HK-2 (cell line): ENCODE data around the gene FAM107B.
"Not testable (repeated sequence)": the region's sequence is repeated elsewhere in the genome, so short reads cannot be mapped to it uniquely, and the experiment has no call there.

Experiments
- DNase-seq: peaks from one replicate; pipeline ENCODE4 v3.0.0-alpha.2; 2018; ENCODE audit not compliant: unreplicated experiment

The FAM107B gene

GRCh38 chr10:14695847-14696480 is 78.7 kb downstream of the FAM107B start:
- DNase-seq = no peak

DNA sequence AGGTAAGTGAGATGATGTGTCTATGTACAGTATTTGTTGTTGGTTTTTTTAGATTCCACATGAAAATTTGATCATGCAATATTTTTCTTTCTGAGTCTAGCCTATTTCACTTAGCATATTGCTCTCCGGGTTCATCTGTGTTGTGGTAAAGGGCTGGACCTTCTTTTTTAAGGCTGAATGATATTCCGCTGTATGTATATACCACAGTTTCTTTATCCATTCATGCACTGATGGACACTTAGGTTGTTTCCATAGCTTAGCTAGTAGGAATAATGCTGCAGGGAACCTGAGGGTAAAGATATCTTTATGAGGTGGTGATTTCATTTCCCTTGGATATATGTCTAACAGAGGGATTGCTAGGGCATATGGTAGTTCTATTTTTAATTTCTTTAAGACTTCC is 80.8 kb downstream of the FAM107B start:
- no peak for DNase-seq

- DNase-seq = no peak
Measured at GRCh38 chr10:14692344-14693076, 82.2 kb downstream of the FAM107B start.

GRCh38 chr10:14691359-14691758 is 83.3 kb downstream of the FAM107B start:
- DNase-seq = no peak

DNA sequence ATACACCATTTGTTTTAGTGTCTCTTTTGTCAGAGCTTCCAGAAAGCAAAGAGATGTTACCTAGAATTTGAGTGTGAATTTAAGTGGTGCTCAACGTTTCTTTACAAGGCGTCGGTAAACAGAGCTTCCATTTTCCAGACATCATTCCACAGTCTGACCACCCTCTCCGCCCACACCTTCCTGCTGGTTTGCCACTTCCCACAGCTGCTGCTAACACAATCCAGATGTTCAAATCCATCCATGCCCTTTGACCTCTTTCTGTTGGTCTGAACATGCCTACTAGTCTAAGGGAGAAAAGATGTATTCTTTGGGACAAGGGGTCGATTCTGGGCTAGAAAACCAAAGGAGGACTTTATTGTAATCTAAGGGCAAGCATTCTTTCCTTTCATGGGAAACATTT is 86.1 kb downstream of the FAM107B start:
- no peak for DNase-seq

- DNase-seq = not testable (repeated sequence)
Measured at GRCh38 chr10:14688189-14688588, 86.5 kb downstream of the FAM107B start.

- no peak for DNase-seq
Measured at GRCh38 chr10:14687340-14687739, 87.4 kb downstream of the FAM107B start.

DNA sequence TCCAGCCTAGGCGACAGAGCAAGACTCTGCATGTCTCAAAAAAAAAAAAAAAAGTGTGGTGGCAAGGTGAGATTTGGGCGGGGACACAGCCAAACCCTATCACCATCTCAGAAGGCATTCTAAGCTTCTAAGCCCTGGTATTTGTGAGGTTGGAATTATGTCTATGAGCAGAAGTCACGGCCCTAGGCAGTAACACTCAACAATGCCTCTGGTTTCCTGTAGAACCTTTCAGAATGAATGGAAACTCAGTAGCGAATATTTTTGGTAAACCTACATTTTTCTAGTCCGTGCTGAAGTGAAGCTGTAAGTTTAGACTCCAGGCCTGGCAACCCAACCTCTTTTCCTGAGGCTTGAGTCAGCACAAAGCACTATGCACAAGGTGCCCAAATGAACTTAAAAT is 88.3 kb downstream of the FAM107B start:
- DNase-seq = no peak

- DNase-seq = no peak
Measured at GRCh38 chr10:14684354-14684753, 90.3 kb downstream of the FAM107B start.

DNA sequence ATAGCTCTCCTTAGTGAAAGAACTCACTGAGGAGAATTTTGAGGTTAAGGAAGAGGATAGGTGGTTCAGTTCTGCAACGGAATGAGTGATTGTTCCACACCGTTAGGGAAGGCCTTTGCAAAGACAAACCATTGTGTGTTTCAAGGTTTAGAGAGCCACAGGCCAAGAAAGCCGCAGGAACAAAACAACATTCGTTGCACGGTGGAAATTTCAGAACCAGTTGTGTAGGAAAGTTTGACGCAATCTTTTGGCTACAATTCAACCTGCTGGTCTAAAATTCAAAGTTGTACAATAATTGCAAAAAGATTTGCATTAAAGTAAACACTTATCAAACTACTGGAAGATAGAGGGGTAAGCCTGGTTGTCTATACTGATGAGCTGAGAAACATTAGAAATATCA is 91.4 kb downstream of the FAM107B start:
- DNase-seq = no peak

GRCh38 chr10:14681802-14682201 is 92.9 kb downstream of the FAM107B start:
- no peak for DNase-seq

GRCh38 chr10:14681305-14681704 is 93.4 kb downstream of the FAM107B start:
- no peak for DNase-seq

- DNase-seq = no peak
Measured at GRCh38 chr10:14678637-14679036, 96.1 kb downstream of the FAM107B start.

DNA sequence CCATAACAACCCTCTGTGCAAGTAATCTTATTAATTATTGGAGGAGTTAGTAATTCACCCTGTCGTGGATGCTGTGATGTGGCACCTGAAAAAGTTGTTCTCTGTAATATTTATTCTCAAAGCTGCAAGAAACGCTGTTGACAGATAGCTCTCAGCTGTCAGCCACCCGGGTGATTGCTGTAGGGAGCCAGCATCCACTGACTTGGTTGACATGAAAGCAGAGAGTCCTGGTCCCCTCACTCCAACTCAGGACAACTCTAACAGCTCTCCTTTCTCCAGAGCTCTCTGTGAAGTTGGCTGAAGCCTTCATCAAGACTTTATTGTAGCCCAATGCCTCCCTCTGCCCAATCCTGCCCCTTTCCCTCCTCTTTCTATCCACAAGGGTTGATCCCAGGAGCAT is 98.0 kb downstream of the FAM107B start:
- no peak for DNase-seq

DNA sequence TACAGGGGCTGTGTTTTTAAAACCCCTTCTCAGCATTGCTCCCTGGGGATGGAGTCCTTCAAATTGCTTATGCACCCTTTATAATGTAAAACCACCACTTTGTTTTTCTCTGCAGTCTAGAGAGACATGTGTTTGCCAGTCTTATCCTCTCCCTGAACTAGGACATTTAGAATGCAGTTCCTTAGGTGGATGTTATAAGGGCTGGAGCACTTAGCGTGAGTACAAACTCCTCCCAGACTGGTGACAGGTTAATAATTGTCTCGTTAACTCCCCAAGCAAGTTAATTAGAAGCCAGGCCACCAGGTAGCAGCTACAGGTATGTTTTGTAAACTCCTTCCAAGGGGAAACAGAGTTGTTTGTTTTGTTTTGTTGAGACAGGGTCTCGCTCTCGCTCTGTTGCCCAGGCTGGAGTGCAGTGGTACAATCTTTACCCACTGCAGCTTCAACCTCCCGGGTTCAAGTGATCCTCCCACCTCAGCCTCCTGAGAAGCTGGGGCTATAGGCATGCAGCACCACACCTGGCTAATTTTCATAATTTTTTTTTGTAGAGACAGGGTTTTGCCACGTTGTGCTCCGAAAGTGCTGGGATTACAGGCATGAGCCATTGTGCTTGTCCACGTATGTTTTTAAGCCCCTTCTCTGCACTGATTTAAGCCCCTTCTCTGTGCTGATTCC is 100.2 kb downstream of the FAM107B start:
- DNase-seq = no peak

DNA sequence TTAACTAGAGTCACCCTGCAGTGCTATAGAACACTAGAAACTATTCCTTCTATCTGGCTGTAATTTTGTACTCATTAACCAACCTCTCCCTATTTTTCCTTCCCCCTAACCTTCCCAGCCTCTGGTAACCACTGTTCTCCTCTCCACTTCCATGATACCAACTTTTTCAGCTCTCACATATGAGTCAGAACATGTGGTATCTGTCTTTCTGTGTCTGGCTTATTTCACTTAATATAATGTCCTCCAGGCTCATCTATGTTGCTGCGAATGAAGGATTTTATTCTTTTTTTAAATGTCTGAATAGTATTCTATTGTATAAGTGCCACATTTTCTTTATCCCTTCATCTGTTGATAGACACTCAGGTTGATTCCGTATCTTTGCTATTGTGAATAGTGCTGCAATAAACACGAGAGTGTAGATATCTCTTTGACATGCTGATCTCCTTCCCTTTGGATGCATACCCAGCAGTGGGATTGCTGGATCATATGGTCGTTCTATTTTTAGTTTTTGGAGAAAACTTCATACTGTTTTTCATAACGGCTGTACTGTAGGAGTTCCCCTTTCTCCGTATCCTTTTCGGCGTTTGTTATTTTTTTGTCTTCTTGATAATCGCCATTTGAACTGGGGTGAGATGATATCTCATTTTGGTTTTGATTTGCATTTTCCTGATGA is 101.4 kb downstream of the FAM107B start:
- no peak for DNase-seq

DNA sequence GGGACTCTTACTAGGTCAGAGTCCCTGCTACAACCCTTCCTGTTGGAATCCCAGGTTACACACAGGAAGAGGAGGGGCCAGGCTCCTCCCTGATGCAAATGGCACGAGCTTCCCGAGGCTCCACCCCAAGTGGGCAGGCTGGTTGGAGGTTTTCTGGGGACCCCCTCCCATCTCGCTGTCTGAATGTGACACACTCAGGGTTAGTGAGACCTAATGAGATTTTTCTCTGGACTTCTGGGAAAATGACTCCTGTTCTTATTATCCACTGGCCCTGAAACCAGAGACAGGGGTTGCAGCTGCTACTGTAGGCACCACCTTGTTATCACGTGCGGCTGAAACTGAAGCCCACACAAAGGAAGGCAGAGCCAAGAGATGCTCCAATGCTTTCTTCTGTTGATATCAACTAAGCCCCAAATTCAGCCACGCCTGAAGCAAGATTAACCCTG is 103.3 kb downstream of the FAM107B start:
- DNase-seq = no peak

GRCh38 chr10:14670551-14671240 is 104.0 kb downstream of the FAM107B start:
- no peak for DNase-seq

GRCh38 chr10:14669576-14669975 is 105.1 kb downstream of the FAM107B start:
- no peak for DNase-seq

DNA sequence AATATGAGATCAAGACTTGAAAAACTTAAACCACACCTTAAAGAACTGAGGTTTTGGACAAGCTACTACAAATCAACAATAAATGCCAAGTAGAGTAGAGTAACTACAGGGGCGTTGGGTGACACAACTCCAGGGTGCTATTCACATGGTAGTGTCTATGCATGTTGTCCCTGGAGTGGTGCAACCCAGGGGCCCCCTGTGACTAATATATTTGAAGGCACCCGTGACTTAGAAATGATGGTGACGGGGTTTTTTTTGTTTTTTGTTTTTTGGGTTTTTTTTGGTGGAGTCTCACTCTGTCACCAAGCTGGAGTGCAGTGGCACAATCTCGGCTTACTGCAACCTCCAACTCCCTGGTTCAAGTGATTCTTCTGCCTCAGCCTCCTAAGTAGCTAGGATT is 106.9 kb downstream of the FAM107B start:
- DNase-seq = no peak

DNA sequence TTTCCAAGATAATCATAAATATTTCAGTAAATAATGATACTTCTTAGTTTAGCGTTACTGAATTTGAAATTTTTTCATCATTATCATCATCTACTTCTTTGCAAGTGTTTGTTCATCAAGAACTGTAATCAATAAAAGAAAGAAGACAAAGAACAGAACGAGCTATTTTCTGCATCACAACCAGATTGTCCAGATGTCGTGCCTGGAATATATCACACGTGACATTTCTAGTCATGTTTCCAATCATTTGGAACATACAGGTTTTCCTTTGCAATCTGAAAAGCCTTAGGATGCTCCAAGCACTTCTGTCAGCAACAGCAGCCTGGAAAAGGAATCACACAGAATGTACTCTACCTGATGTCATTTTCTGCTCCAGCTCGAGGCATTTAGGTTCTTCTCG is 107.4 kb downstream of the FAM107B start:
- DNase-seq = no peak
